Motor neuron (in vitro differentiated cells): ENCODE results near the gene PHKB. TPM values are rescaled to one million over a fixed set of nuclear protein-coding genes. Genes with fewer than 3 reads are reported as not detected.

Experiments
- ATAC-seq, 8 experiments: fragments of 200-7000 bp; cut with Tn5 transposase; replicated peaks in 6 of 8; 2 replicates each; pipeline ENCODE4 v1.8.0; 2021; ENCODE audit warnings: mild to moderate bottlenecking in 8 of 8, moderate library complexity in 8 of 8
- H3K27ac ChIP-seq, 2 donors: fragments of 250-450 bp; sonication (Bioruptor Pico); 2 replicates each; pipeline ENCODE4 v1.9.0; 2021; ENCODE audit warnings: antibody characterized with exemption in 2 of 2, mild to moderate bottlenecking in 2 of 2, moderate library complexity in 1 of 2
- H3K4me1 ChIP-seq, 2 donors: fragments of 250-450 bp; sonication (Bioruptor Pico); replicated peaks in 1 of 2; 2 replicates each; pipeline ENCODE4 v1.6.1; 2021; ENCODE audit warnings: antibody characterized with exemption in 2 of 2, mild to moderate bottlenecking in 2 of 2, moderate library complexity in 1 of 2
- H3K4me3 ChIP-seq, 5 donors: fragments of 250-450 bp; sonication (Bioruptor Pico); 2 replicates each; pipeline ENCODE4 v1.9.0; 2021; ENCODE audit warnings: antibody characterized with exemption in 5 of 5, mild to moderate bottlenecking in 5 of 5, moderate library complexity in 4 of 5
- WGBS, 10 experiments: fragments of 450-650 bp; shearing (Covaris generic); methylation state at CpG; one replicate each; pipeline ENCODE4 v1.0.0; 2022; 5-methylcytosine and 5-hydroxymethylcytosine counted together
- in situ Hi-C, 9 experiments: fragments of 400-800 bp; cut with MboI; loops; one replicate each; pipeline ENCODE4 v1.15.0; 2021; ENCODE audit warnings: low sequenced_read_pairs in 9 of 9, low pct_unique_long_range_greater_than_20kb in 2 of 9; ENCODE audit not compliant: unreplicated experiment in 9 of 9
- total RNA-seq, 8 experiments: library from RNA; unstranded; fragments of 300-600 nt; gene quantifications; 2 replicates each; pipeline versions ENCODE4 v1.2.3 to v1.2.4, GENCODE V29; 2022

The PHKB gene
- total RNA-seq, 8 experiments from 2014 or later = 47.8 to 76.8 (median 63.4) TPM

DNA sequence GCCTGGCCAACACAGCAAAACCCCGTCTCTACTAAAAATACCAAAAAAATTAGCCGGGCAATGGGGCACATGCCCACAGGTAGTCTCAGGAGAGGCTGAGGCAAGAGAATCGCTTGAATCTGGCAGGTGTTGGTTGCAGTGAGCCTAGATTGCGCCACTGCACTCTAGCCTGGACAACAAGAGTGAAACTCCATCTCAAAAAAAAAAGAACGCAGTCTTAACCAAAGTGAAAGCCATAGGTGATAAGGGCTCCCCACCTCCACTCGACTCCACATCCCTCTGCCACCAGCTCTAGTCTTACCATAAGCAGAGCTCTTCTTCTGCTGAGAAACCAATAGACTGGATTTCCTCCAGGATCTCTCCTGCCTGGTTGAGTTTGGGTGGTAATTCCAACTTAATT is 266.0 kb downstream of the PHKB start:
- 57 to 100% (median 89%) methylated on average over 1 to 4 of the region's 6 CpGs; no CpG with 5 or more reads in 3 of the 10 experiments for WGBS, 10 experiments

DNA sequence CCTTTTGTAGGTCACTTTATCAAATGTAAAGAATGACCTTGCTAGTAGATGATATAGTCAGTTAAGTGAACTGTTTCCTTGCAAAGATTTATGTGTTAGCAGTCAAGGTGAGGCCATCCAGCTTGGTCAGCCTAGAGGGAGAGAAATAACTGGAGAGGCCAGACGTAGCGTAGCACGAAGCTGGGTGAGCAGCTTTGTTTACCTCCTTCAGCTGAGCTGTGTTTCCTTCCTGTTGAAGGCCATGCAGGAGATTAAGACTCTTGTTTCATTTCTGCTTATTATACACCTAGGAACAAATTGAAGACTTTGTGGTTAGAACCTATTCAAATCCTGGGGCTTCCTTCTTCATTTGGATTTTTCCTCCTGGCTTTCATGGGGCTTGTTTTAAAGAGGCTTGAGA is 267.1 kb downstream of the PHKB start:
- H3K4me1 ChIP-seq = peaks cover 42 to 51% of the 10 kb centered on the region in 2 donors
- H3K4me3 ChIP-seq = no peak overlapping the region
- peak overlapping the region in 1 of 2 donors; percentile 42 for H3K27ac ChIP-seq
- 60 to 94% (median 83%) methylated on average over 2 to 3 of the region's 3 CpGs; no CpG with 5 or more reads in 3 of the 10 experiments for WGBS, 10 experiments
- in situ Hi-C loops = no loop called here
- peak in 5 of 8 experiments; percentile 33 to 62 (median 34) for ATAC-seq

More for the DNA sequence above, 266.0 kb downstream of the PHKB start:
- in situ Hi-C loops = no loop called here
- Histone ChIP-seq H3K27ac (no peak overlapping the region), H3K4me1 (peaks cover 43 to 55% of the 10 kb centered on the region in 2 donors), H3K4me3 (no peak overlapping the region)
- ATAC-seq = no peak

DNA sequence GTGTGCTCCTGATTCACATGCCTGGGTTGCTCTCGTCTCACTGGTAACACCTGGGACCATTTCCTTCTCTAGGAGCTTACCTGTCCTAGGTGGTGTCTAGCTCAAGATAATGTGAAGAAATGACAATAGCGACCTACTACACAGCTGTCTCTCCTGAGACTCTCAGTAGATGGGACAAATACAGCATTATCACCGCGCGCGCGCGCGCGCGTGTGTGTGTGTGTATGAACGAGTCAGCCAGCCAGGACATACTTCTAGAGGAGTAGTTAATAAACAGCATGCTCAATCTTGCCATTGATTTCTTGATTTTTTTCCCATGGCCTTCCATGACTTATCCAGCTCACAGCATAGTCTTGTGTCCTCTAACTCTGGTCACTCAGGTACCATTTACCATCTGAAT is 268.6 kb downstream of the PHKB start:
- peaks cover 29 to 46% of the 10 kb centered on the region in 2 donors for H3K4me1 ChIP-seq
- H3K4me3 ChIP-seq = no peak overlapping the region
- ATAC-seq = no peak
- WGBS, 10 experiments = 80 to 96% (median 91%) methylated on average over 1 to 12 of the region's 12 CpGs; no CpG with 5 or more reads in 1 of the 10 experiments
- no peak overlapping the region for H3K27ac ChIP-seq
- in situ Hi-C loops = no loop called here

DNA sequence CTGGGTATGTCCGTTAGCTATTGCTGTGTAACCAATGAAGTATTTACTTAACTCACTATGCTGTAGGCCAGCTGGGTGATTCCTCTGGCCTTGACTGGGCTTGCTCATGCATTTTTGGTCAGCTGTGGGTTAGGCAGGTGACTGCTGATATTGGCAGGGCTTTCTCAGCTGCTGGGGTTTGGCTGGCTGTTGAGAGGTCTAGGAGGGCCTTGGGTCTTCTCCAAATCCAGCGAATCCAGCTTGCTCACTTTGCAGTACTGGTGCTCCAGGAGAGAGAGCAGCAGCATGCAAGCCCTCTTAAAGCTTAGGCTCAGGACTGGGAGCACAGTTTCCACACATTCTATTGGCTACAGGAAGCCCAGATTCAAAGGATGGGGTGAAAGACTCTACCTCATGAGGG is 270.1 kb downstream of the PHKB start:
- in situ Hi-C loops = no loop called here
- 0 to 100% (median 95%) methylated on average over 1 to 2 of the region's 2 CpGs; no CpG with 5 or more reads in 1 of the 10 experiments for WGBS, 10 experiments
- H3K27ac ChIP-seq = no peak overlapping the region
- ATAC-seq = no peak
- H3K4me1 ChIP-seq = peaks cover 18 to 33% of the 10 kb centered on the region in 2 donors
- H3K4me3 ChIP-seq = no peak overlapping the region

DNA sequence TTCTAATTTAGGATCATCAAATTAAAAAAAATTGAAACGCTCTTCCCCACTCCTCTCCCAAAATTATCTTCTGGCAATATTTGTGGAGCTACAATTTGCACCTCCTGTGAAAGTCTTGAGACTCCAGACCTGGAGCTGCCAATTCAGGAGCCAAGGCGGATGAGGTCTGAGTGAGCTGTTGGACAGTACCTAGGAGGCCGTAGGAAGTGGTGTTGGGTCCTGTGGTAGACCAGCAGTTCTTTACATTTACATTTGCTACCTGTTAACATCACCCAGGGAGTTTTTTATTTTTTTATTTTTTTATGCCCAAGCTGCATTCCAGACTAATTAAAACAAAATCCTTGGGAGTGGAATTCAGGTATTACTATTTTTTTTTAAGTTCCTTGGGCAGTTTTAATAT is 271.0 kb downstream of the PHKB start:
- Histone ChIP-seq H3K4me1 (peaks cover 13 to 31% of the 10 kb centered on the region in 2 donors), H3K27ac (no peak overlapping the region), H3K4me3 (no peak overlapping the region)
- no peak for ATAC-seq
- 56 to 100% (median 83%) methylated on average over 1 to 3 of the region's 3 CpGs; no CpG with 5 or more reads in 1 of the 10 experiments for WGBS, 10 experiments
- in situ Hi-C loops = no loop called here

DNA sequence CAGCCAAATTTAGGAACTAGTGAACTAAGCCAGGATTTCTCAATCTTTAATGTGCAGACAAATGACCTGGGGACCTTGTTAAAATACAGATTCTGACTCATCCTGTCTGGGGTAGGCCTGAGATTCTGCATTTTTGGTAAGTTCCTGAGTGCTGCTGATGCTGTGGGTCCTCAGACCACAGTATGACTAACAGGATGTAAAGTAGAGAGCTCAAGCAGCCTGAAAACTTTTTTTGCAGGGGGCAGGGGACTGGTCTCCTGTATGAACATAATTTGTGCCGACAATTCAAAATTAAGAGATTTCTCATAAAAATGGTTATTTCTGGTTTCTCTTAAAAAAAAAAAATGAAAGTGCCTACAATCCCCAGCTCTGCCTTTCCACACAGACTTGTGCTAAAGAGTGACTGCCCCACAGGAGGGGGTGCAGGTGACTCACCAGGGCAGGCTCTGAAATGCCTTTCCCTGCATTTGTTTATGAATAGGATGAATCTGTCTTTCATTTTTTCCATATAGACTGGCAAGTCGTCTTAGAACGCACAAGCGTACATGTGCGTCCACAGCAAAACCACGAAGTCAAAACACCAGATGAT is 271.5 kb downstream of the PHKB start:
- in situ Hi-C loops = no loop called here
- Histone ChIP-seq H3K27ac (no peak overlapping the region), H3K4me3 (no peak overlapping the region), H3K4me1 (peaks cover 13 to 28% of the 10 kb centered on the region in 2 donors)
- ATAC-seq = peak in 7 of 8 experiments; percentile 45 to 95 (median 66)
- 2 to 83% (median 60%) methylated on average over 3 to 6 of the region's 6 CpGs; no CpG with 5 or more reads in 3 of the 10 experiments for WGBS, 10 experiments

DNA sequence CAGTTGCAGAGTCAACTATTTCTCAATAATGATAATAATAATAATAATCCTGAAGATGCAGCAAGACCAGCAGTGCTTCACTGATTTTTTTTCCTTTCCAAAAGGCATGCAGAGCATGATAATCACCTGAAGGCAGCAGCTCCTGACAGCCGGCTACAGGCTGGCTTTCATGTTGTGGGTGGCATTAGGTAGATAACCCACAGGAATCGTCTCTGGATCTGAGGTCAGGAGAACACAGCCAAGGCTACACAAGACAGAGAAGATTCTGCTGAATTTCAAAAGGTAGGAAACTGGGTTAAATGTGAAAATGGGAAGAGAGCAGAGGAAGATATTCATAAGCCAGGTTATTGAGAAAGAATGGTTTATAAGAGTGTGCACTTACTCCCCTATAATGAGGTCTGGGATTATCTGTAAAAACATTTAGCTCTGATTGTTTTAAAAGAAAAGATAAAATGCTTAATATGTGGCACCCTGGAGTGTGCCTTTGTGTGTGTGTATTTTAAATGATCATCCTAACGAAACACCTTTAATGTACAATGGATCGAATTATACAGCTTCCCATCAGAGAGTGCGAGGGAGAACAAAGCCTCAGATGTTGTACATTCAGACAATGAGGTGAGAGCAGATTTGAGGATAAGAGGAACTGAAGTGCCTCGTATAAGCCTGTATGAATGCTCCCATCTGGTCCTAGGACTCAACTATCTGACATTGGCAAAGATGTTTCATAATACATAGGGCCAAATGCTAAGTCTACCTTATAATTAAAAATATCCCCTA is 273.1 kb downstream of the PHKB start:
- no peak for ATAC-seq
- H3K4me1 ChIP-seq = peaks cover 3 to 15% of the 10 kb centered on the region in 2 donors
- H3K27ac ChIP-seq = no peak overlapping the region
- in situ Hi-C loops = no loop called here
- H3K4me3 ChIP-seq = no peak overlapping the region
- 65 to 92% (median 80%) methylated on average over 2 to 6 of the region's 6 CpGs for WGBS, 10 experiments

DNA sequence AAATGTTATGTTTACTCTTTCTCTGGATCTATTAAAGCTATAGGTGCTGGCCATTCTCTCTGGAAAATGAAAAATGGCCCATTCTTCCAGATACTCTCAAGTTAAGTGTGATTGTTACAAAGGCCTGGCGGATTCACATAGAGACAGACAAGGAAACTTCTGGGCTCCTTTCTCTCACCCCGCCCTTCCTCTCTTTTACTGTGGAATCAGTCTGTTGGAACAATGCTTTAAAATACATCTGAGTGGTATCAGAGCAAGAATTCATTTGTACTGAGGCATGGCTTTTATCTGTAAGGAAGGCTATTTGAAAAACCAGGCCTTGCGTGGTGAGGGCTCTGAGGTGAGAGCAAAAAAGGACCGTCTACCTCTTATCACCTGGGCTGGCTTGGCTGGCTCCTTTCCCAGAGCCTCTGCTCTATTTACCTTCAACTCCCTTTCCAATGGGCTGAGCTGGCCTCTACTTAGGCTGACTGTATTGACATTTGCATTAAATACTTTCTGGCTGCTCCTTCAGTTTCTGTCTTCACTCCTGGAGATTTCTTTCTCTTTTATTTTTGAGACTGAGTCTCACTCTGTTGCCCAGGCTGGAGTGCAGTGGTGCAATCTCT is 274.0 kb downstream of the PHKB start:
- ATAC-seq = no peak
- 50 to 95% (median 82%) methylated on average over 2 to 4 of the region's 4 CpGs; no CpG with 5 or more reads in 3 of the 10 experiments for WGBS, 10 experiments
- in situ Hi-C loops = no loop called here

DNA sequence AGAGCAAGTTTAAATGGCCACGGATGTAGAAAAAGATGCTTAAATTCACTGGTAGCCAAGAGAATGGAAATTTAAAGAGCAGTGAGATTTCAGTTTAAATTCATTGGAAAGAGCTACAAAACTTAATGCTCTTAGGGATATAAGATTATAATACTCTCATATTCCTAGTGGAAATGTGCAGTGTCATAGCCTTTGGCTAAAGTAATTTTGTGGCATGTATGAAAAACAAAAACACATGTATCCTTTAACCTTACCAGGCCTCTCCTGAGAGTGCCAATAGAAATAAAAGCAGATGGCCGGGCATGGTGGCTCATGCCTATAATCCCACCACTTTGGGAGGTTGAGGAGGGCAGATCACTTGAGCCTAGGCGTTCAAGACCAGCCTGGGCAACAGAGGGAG is 289.2 kb downstream of the PHKB start:
- ATAC-seq = no peak
- in situ Hi-C loops = loop anchor here in 1 of 9 experiments (25.0 kb wide), 1 partner anchor 112 kb away; no protein-coding TSS in a partner anchor
- Histone ChIP-seq H3K27ac (no peak overlapping the region), H3K4me3 (no peak overlapping the region), H3K4me1 (peaks cover 0 to 8% of the 10 kb centered on the region in 2 donors)
- WGBS, 10 experiments = 0 to 96% (median 59%) methylated on average over 1 to 3 of the region's 3 CpGs

More for the DNA sequence above, 274.0 kb downstream of the PHKB start:
- Histone ChIP-seq H3K27ac (no peak overlapping the region), H3K4me3 (no peak overlapping the region), H3K4me1 (peaks cover 3 to 15% of the 10 kb centered on the region in 2 donors)

Other genes with a start within 250 kb of the PHKB start
- gene ITFG1, start 268 bp upstream of the PHKB start, total RNA-seq = 100 to 1,000 TPM in 1 of 8 experiments, 10 to 100 TPM in 7; 50.5 to 110 (median 67.8) TPM